ENCODE results near the gene TMEM123. TPM values are rescaled to one million over a fixed set of nuclear protein-coding genes. Genes with fewer than 3 reads are reported as not detected.

The TMEM123 gene
- total and polyA plus RNA-seq, 2 of the 13 experiments (the other 11 are each of a cell fraction or from before 2014, with no cell fraction given), result 365 to 2,761 TPM

DNA sequence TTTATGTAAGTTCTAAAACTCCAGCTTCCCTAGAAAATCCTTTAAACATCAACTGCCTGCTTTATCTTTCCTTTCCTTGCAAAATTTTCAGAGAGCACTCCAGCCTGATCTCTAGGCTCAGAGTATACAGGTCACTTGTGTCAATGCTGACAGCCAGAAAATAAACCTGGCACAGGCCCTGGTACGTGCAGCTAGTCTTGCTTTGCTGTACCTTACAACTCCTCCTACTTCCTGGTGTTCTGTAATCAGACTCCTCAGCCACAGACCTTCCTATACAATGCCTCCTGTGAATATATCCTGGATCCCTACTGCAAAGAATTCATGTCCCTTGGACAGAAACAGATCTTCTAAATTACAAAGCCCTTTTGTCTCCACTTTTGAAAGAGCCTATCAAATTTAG lies 24.2 kb upstream of the TMEM123 start (continued):
- TF ChIP-seq ZBTB44 (CRISPR knock-in tag; IDR thresholded peaks at IDR 0.05) (no peak), ZNF280B (CRISPR knock-in tag; IDR thresholded peaks at IDR 0.05; ENCODE audit: borderline replicate concordance) (no peak), THYN1 (CRISPR knock-in tag; IDR thresholded peaks at IDR 0.05; ENCODE audit: borderline replicate concordance, low read depth) (0 out of 2 replicates have a peak, but pooled peaks have one; percentile 47), CEBPG (CRISPR knock-in tag; IDR thresholded peaks at IDR 0.05) (peak; percentile 80), ZNF567 (CRISPR knock-in tag; IDR thresholded peaks at IDR 0.05; ENCODE audit: borderline replicate concordance) (no peak), SKI (IDR thresholded peaks at IDR 0.05; ENCODE audit: partially characterized antibody) (peak; percentile 22), ZNF709 (CRISPR knock-in tag; IDR thresholded peaks at IDR 0.05) (peak; percentile 80; the same call in 1 of the 2 replicates), ZNF367 (CRISPR knock-in tag; IDR thresholded peaks at IDR 0.05; ENCODE audit: borderline replicate concordance) (no peak), FOXM1 (CRISPR knock-in tag; IDR thresholded peaks at IDR 0.05) (no peak), ELF1 (CRISPR knock-in tag; IDR thresholded peaks at IDR 0.05) (peak; percentile 89), ZNF407 (CRISPR knock-in tag; IDR thresholded peaks at IDR 0.05; ENCODE audit: not compliant biosample characterization) (no peak), HNRNPLL (IDR thresholded peaks at IDR 0.05; ENCODE audit: low read depth, low read length, poor library complexity, severe bottlenecking) (no peak), ZNF713 (CRISPR knock-in tag; IDR thresholded peaks at IDR 0.05) (no peak), SP1 (IDR thresholded peaks at IDR 0.05) (no peak), SP1 (CRISPR knock-in tag; IDR thresholded peaks at IDR 0.05) (no peak), ADNP (CRISPR knock-in tag; IDR thresholded peaks at IDR 0.05) (no peak), ZMYM3 (CRISPR knock-in tag; IDR thresholded peaks at IDR 0.05) (peak; percentile 75; the same call in 1 of the 2 replicates)
- TF ChIP-seq, protein P1, sequence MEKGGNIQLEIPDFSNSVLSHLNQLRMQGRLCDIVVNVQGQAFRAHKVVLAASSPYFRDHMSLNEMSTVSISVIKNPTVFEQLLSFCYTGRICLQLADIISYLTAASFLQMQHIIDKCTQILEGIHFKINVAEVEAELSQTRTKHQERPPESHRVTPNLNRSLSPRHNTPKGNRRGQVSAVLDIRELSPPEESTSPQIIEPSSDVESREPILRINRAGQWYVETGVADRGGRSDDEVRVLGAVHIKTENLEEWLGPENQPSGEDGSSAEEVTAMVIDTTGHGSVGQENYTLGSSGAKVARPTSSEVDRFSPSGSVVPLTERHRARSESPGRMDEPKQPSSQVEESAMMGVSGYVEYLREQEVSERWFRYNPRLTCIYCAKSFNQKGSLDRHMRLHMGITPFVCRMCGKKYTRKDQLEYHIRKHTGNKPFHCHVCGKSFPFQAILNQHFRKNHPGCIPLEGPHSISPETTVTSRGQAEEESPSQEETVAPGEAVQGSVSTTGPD (CRISPR knock-in tag; IDR thresholded peaks at IDR 0.05), result no peak

Data from HepG2 (cell line).